NB4 (cell line): Measurements from ENCODE around the gene PRSS56.

Source experiments
- CTCF ChIP-seq: IDR thresholded peaks from one replicate; pipeline ENCODE4 v1.5.1; 2012; ENCODE audit warnings: low read depth, low read length
- MYC ChIP-seq: IDR thresholded peaks from 2 replicates; pipeline ENCODE4 v1.6.1; 2011; ENCODE audit warnings: low read depth, low read length
- POLR2A ChIP-seq: IDR thresholded peaks from 2 replicates; pipeline ENCODE4 v1.6.1; 2011; ENCODE audit warnings: mild to moderate bottlenecking; ENCODE audit not compliant: insufficient read length; ENCODE audit errors: extremely low read depth

GRCh38 chr2:232520489-232520888 is 301 bp downstream of the PRSS56 start:
- TF ChIP-seq CTCF (no peak), MYC (no peak), POLR2A (no peak)
